HG03066 (cell line): ENCODE measurements around the gene PITPNM1.
"Not testable (repeated sequence)": the region's sequence is repeated elsewhere in the genome, so short reads cannot be mapped to it uniquely, and the experiment has no call there.

Experiments
- ATAC-seq: cut with Tn5 transposase; IDR thresholded peaks from one replicate; pipeline ENCODE4 v1.9.1; 2021; ENCODE audit warnings: low read depth; ENCODE audit not compliant: unreplicated experiment

Gene PITPNM1

GRCh38 chr11:67523556-67524479, 18.7 kb upstream of the PITPNM1 start:
- ATAC-seq = no peak

- no peak for ATAC-seq
Observed at GRCh38 chr11:67522844-67523555, 17.8 kb upstream of the PITPNM1 start, which contains the start of gene CABP2. Gene CABP2, minus strand, starts transcription at chr11:67523446. Its CDS starts 120 bp downstream, at chr11:67523326.

- ATAC-seq = no peak
Observed at GRCh38 chr11:67522338-67522737, 17.2 kb upstream of the PITPNM1 start.

- no peak for ATAC-seq
Observed at GRCh38 chr11:67521924-67522323, 16.8 kb upstream of the PITPNM1 start.

GRCh38 chr11:67520856-67521824, 16.0 kb upstream of the PITPNM1 start:
- no peak for ATAC-seq

- no peak for ATAC-seq
Observed at GRCh38 chr11:67519726-67520125, 14.6 kb upstream of the PITPNM1 start.

- ATAC-seq = no peak
Observed at GRCh38 chr11:67517784-67518552, 12.8 kb upstream of the PITPNM1 start.

GRCh38 chr11:67516806-67517205, 11.6 kb upstream of the PITPNM1 start:
- ATAC-seq = no peak

GRCh38 chr11:67514116-67514515, 9.0 kb upstream of the PITPNM1 start:
- ATAC-seq = no peak

GRCh38 chr11:67511558-67511957, 6.4 kb upstream of the PITPNM1 start:
- ATAC-seq = not testable (repeated sequence)

GRCh38 chr11:67510023-67510345, 4.8 kb upstream of the PITPNM1 start:
- no peak for ATAC-seq

GRCh38 chr11:67508486-67509121, 3.4 kb upstream of the PITPNM1 start:
- peak; percentile 39 for ATAC-seq

GRCh38 chr11:67507864-67508485, 2.8 kb upstream of the PITPNM1 start, which contains the start of gene CDK2AP2:
Gene CDK2AP2, minus strand, starts transcription at chr11:67508162. Its CDS starts 80 bp downstream, at chr11:67508082.
- peak; percentile 64 for ATAC-seq

GRCh38 chr11:67507242-67507863, 2.2 kb upstream of the PITPNM1 start:
- ATAC-seq = no peak

GRCh38 chr11:67506426-67507051, 1.4 kb upstream of the PITPNM1 start:
- ATAC-seq = no peak

GRCh38 chr11:67505605-67506396, 638 bp upstream of the PITPNM1 start:
- ATAC-seq = no peak
